Loucy (cell line): ENCODE measurements around the gene CRISP3.

Source experiments
- EZH2phosphoT487 ChIP-seq: fragments of 200-600 bp; IDR thresholded peaks from 2 replicates; pipeline ENCODE4 v1.6.1; 2018; ENCODE audit warnings: antibody characterized with exemption, mild to moderate bottlenecking, moderate library complexity, borderline replicate concordance
- TF ChIP-seq, protein P1 (sequence below): fragments of 200-600 bp; sonication (generic); conservative IDR thresholded peaks from 2 replicates; pipeline ENCODE4 v1.5.1; 2014; ENCODE audit warnings: mild to moderate bottlenecking, antibody characterized with exemption, low read length

GRCh38 chr6:49790341-49790740 is 46.2 kb upstream of the CRISP3 start:
- TF ChIP-seq, protein P1, sequence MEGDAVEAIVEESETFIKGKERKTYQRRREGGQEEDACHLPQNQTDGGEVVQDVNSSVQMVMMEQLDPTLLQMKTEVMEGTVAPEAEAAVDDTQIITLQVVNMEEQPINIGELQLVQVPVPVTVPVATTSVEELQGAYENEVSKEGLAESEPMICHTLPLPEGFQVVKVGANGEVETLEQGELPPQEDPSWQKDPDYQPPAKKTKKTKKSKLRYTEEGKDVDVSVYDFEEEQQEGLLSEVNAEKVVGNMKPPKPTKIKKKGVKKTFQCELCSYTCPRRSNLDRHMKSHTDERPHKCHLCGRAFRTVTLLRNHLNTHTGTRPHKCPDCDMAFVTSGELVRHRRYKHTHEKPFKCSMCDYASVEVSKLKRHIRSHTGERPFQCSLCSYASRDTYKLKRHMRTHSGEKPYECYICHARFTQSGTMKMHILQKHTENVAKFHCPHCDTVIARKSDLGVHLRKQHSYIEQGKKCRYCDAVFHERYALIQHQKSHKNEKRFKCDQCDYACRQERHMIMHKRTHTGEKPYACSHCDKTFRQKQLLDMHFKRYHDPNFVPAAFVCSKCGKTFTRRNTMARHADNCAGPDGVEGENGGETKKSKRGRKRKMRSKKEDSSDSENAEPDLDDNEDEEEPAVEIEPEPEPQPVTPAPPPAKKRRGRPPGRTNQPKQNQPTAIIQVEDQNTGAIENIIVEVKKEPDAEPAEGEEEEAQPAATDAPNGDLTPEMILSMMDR, result no peak
- no peak for TF ChIP-seq EZH2phosphoT487
